CD4-positive, alpha-beta memory T cell (primary cell): ENCODE data around the gene SAP130. TPM values are rescaled to one million over a fixed set of nuclear protein-coding genes. Genes with fewer than 3 reads are reported as not detected.

Experiments used
- CTCF ChIA-PET: fragments of 350-600 bp; sonication (Branson Sonifier 250); formaldehyde crosslinking; loops from one replicate; lab custom pipeline; 2021; ENCODE audit warnings: inconsistent platforms; ENCODE audit not compliant: partially characterized antibody; lab: Charles Lee
- POLR2A ChIA-PET: fragments of 350-600 bp; sonication (Branson Sonifier 250); formaldehyde crosslinking; loops from one replicate; lab custom pipeline; 2021; ENCODE audit not compliant: partially characterized antibody; lab: Charles Lee
- DNase-seq, 5 donors: peaks; one replicate each; pipeline versions ENCODE4 v3.0.0 to v3.0.0-alpha.2; 2020 to 2022; ENCODE audit warnings: mixed read lengths in 1 of 5
- H3K27ac ChIP-seq: one replicate; pipeline ENCODE4 v1.7.0; 2013; ENCODE audit warnings: low read depth, low read length
- H3K27me3 ChIP-seq: 2 replicates; pipeline ENCODE4 v1.7.0; 2013; ENCODE audit warnings: mild to moderate bottlenecking, low read length, moderate library complexity; ENCODE audit not compliant: insufficient read depth
- H3K36me3 ChIP-seq: 2 replicates; pipeline ENCODE4 v1.7.0; 2013; ENCODE audit warnings: mild to moderate bottlenecking, low read length, moderate library complexity; ENCODE audit not compliant: insufficient read depth
- H3K4me1 ChIP-seq: 2 replicates; pipeline ENCODE4 v1.7.0; 2013; ENCODE audit warnings: mild to moderate bottlenecking, low read length, moderate library complexity; ENCODE audit not compliant: insufficient read depth
- H3K4me3 ChIP-seq, 2 donors: one replicate each; pipeline ENCODE4 v1.7.0; 2013; ENCODE audit warnings: low read length in 2 of 2, mild to moderate bottlenecking in 1 of 2
- H3K9me3 ChIP-seq, 2 donors: one replicate each; pipeline ENCODE4 v1.7.0; 2013; ENCODE audit warnings: low read length in 2 of 2, control low read depth in 1 of 2; ENCODE audit not compliant: control insufficient read depth in 1 of 2
- H3K27ac Mint-ChIP-seq, 7 donors: one replicate each; pipeline ENCODE4 v1.8.0; 2020 to 2021; ENCODE audit warnings: mixed read lengths in 7 of 7, mild to moderate bottlenecking in 6 of 7, inconsistent platforms in 3 of 7, moderate library complexity in 3 of 7
- H3K27me3 Mint-ChIP-seq, 2 donors: one replicate each; pipeline ENCODE4 v1.8.0; 2020 to 2021; ENCODE audit warnings: mixed read lengths in 2 of 2
- H3K36me3 Mint-ChIP-seq, 2 donors: one replicate each; pipeline ENCODE4 v1.8.0; 2020 to 2021; ENCODE audit warnings: mixed read lengths in 2 of 2, inconsistent platforms in 1 of 2, mild to moderate bottlenecking in 1 of 2
- H3K4me1 Mint-ChIP-seq, 4 donors: one replicate each; pipeline ENCODE4 v1.8.0; 2020 to 2021; ENCODE audit warnings: mixed read lengths in 4 of 4, mild to moderate bottlenecking in 1 of 4
- H3K4me3 Mint-ChIP-seq, 8 donors: one replicate each; pipeline ENCODE4 v1.8.0; 2020 to 2021; ENCODE audit warnings: mixed read lengths in 8 of 8, mild to moderate bottlenecking in 7 of 8, moderate library complexity in 6 of 8, inconsistent platforms in 3 of 8
- H3K9me3 Mint-ChIP-seq, 8 donors: one replicate each; pipeline ENCODE4 v1.8.0; 2020 to 2021; ENCODE audit warnings: mixed read lengths in 8 of 8, mild to moderate bottlenecking in 5 of 8, inconsistent platforms in 3 of 8, moderate library complexity in 1 of 8
- intact Hi-C: fragments of 100-400 bp; cut with micrococcal nuclease; formaldehyde crosslinking; loops from one replicate; pipeline ENCODE4 v1.15.1; 2023
- polyA plus RNA-seq, 2 donors: library from polyadenylated mRNA; unstranded; fragments of 300-500 nt; fragmentation: Illumina TruSeq; gene quantifications; one replicate each; pipeline ENCODE4 v1.2.3, GENCODE V29; 2021
- total RNA-seq, 2 experiments: library from RNA; stranded (reverse); gene quantifications; one replicate each; pipeline ENCODE4 v1.2.3, GENCODE V29; 2021

The SAP130 gene
- total and polyA plus RNA-seq, 4 experiments from 2014 or later = 3.1 to 30.2 (median 21.7) TPM

DNA sequence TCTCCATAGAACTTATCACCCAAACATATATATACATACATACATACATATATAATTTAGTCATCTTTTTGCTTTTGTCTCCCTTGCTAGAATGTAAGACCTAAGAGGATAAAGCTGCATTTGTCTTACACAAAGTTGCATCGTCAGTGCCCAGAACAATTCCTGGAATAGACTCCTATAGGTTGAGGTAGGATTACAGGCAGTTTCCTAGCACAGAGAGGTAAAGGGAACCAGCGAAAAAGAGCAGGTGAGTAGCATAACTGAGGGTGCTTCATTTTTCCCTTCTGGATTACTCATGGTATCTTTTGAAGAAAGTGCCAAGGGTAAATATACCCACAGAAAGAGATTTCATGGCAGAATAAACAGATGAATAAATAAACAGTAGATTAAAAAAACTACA lies 74.0 kb downstream of the SAP130 start:
- Mint-ChIP-seq H3K4me3 (no peak overlapping the region), H3K27me3 (no peaks in the 10 kb centered on the region), H3K9me3 (no peaks in the 10 kb centered on the region), H3K27ac (no peak overlapping the region), H3K36me3 (peaks cover 33 to 37% of the 10 kb centered on the region in 2 donors), H3K4me1 (no peaks in the 10 kb centered on the region)
- intact Hi-C loops = no loop called here
- no peak overlapping the region for H3K4me3 ChIP-seq
- H3K27ac ChIP-seq = no peak overlapping the region
- no peak for DNase-seq
- ChIA-PET CTCF (no interaction called here), POLR2A (no interaction called here)
- no peaks in the 10 kb centered on the region for H3K4me1 ChIP-seq
- no peaks in the 10 kb centered on the region for H3K9me3 ChIP-seq
- H3K27me3 ChIP-seq = no peaks in the 10 kb centered on the region
- H3K36me3 ChIP-seq = peaks cover 42% of the 10 kb centered on the region

DNA sequence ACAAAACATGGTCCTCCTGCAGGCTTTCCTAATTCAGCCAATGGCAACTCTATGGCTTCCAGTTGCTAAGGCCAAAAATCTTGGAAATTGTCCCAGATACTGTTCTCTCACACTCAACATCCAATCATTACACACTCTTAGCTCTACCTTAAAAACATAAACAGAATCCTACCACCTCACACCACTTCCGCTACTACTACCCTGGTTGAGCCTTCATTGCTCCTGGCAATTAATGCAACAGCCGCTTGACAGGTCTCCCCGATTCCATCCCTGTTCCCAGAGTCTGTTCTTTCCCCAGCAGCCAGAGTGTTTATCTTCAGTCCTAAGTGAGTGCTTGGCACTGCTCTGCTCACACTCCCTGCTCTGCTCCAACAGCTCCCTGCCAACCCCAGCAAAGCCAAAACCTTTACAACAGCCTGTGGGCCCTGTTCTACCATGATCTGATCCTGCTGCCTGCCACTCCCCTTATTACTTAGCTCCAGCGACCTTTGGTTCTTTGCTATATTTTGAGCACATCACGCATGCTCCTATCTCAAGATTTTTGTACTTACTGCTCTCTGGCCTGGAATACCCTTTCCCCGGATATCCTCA lies 74.6 kb downstream of the SAP130 start:
- POLR2A ChIA-PET = no interaction called here
- no peaks in the 10 kb centered on the region for H3K9me3 ChIP-seq
- H3K4me1 Mint-ChIP-seq = no peaks in the 10 kb centered on the region
- no peaks in the 10 kb centered on the region for H3K27me3 ChIP-seq
- intact Hi-C loops = no loop called here
- no peaks in the 10 kb centered on the region for H3K27me3 Mint-ChIP-seq
- H3K36me3 Mint-ChIP-seq = peaks cover 27 to 38% of the 10 kb centered on the region in 2 donors
- DNase-seq = no peak
- H3K36me3 ChIP-seq = peaks cover 44% of the 10 kb centered on the region
- no peak overlapping the region for H3K4me3 Mint-ChIP-seq
- no peak overlapping the region for H3K27ac Mint-ChIP-seq
- no peaks in the 10 kb centered on the region for H3K9me3 Mint-ChIP-seq
- H3K27ac ChIP-seq = no peak overlapping the region
- H3K4me1 ChIP-seq = no peaks in the 10 kb centered on the region
- CTCF ChIA-PET = no interaction called here
- no peak overlapping the region for H3K4me3 ChIP-seq

DNA sequence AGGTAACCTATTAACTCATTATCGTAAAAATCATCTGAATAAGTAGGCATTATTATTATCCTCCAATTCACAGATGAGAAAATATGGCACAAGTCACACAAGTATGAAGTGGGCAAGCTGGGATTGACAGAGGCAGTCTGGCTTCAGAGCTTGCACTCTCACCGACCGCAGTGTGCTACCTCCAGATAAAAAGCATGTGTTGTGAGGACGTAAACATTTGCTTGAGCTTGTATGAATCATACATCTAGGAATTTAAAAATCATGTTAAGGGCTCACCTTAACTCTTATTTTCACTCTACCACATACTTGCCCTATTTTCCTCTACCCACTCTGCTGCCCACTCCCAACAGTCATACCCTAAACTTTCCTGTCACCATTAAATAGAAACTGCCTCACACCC lies 76.8 kb downstream of the SAP130 start:
- intact Hi-C loops = no loop called here
- no peaks in the 10 kb centered on the region for H3K27me3 ChIP-seq
- Mint-ChIP-seq H3K36me3 (peaks cover 32 to 36% of the 10 kb centered on the region in 2 donors), H3K9me3 (no peaks in the 10 kb centered on the region), H3K27me3 (no peaks in the 10 kb centered on the region), H3K27ac (no peak overlapping the region), H3K4me1 (no peaks in the 10 kb centered on the region), H3K4me3 (no peak overlapping the region)
- H3K9me3 ChIP-seq = no peaks in the 10 kb centered on the region
- DNase-seq = no peak
- no peak overlapping the region for H3K27ac ChIP-seq
- H3K4me3 ChIP-seq = no peak overlapping the region
- H3K4me1 ChIP-seq = no peaks in the 10 kb centered on the region
- POLR2A ChIA-PET = no interaction called here
- CTCF ChIA-PET = no interaction called here
- H3K36me3 ChIP-seq = peaks cover 46% of the 10 kb centered on the region

- H3K27me3 ChIP-seq = no peaks in the 10 kb centered on the region
- peak overlapping the region in 3 of 7 donors; percentile 15 to 38 (median 33) for H3K27ac Mint-ChIP-seq
- H3K4me1 ChIP-seq = no peaks in the 10 kb centered on the region
- ChIA-PET POLR2A (no interaction called here), CTCF (no interaction called here)
- no peaks in the 10 kb centered on the region for H3K27me3 Mint-ChIP-seq
- H3K9me3 ChIP-seq = no peaks in the 10 kb centered on the region
- H3K4me1 Mint-ChIP-seq = no peaks in the 10 kb centered on the region
- H3K9me3 Mint-ChIP-seq = no peaks in the 10 kb centered on the region
- no peak overlapping the region for H3K4me3 ChIP-seq
- no peak for DNase-seq
- H3K36me3 Mint-ChIP-seq = peaks cover 37 to 41% of the 10 kb centered on the region in 2 donors
- intact Hi-C loops = no loop called here
- H3K4me3 Mint-ChIP-seq = no peak overlapping the region
- peaks cover 48% of the 10 kb centered on the region for H3K36me3 ChIP-seq
- H3K27ac ChIP-seq = no peak overlapping the region
These were observed 77.6 kb downstream of the SAP130 start for GRCh38 chr2:127950264-127950663.

DNA sequence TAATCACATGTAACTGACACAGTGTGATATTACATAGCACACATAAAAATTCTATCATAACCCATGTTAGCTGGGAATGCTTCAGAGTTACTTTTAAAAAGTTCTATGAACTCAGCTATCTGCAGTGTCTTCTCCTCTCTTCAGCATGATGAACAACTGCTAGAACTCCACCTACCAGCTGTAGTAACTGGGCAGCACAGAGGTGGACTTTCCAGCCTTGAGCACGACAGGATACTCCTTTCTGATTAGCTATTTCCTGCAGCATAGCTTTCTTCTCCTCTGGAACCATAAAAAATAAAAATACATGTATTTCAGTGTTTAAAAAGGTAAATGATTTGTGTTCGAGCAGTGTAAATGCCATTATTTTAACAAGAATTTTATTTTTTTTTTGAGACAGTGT lies 82.6 kb downstream of the SAP130 start:
- Histone ChIP-seq H3K9me3 (no peaks in the 10 kb centered on the region), H3K4me1 (no peaks in the 10 kb centered on the region), H3K4me3 (no peak overlapping the region), H3K27me3 (no peaks in the 10 kb centered on the region), H3K36me3 (peaks cover 55% of the 10 kb centered on the region), H3K27ac (no peak overlapping the region)
- Mint-ChIP-seq H3K4me3 (no peak overlapping the region), H3K27ac (no peak overlapping the region), H3K36me3 (peaks cover 60 to 70% of the 10 kb centered on the region in 2 donors), H3K27me3 (no peaks in the 10 kb centered on the region), H3K4me1 (no peaks in the 10 kb centered on the region), H3K9me3 (no peaks in the 10 kb centered on the region)
- DNase-seq = no peak
- ChIA-PET POLR2A (no interaction called here), CTCF (no interaction called here)
- intact Hi-C loops = no loop called here

DNA sequence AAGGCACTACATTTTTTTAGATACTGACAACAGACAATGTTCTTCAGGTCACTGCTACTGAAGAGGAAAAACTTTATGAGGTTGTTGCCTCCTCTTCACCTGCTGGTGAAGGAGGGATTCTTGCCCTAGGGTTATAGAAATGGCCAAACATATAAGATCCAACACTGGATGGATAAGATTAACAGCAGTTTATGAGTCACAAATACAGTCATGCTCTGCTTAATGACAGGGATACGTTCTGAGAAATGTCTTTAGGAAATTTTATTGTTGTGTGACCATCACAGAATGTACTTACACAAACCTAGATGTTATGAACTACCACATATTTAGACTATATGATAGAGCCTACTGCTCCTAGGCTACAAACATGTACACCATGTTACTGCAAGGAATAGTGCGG lies 84.7 kb downstream of the SAP130 start:
- Mint-ChIP-seq H3K4me3 (no peak overlapping the region), H3K9me3 (no peaks in the 10 kb centered on the region), H3K27me3 (no peaks in the 10 kb centered on the region), H3K4me1 (no peaks in the 10 kb centered on the region), H3K36me3 (peaks cover 46 to 69% of the 10 kb centered on the region in 2 donors), H3K27ac (peak overlapping the region in 1 of 7 donors; percentile 64)
- DNase-seq = no peak
- ChIA-PET POLR2A (no interaction called here), CTCF (no interaction called here)
- Histone ChIP-seq H3K9me3 (no peaks in the 10 kb centered on the region), H3K4me3 (no peak overlapping the region), H3K36me3 (peaks cover 38% of the 10 kb centered on the region), H3K27ac (no peak overlapping the region), H3K4me1 (no peaks in the 10 kb centered on the region), H3K27me3 (no peaks in the 10 kb centered on the region)
- intact Hi-C loops = no loop called here

DNA sequence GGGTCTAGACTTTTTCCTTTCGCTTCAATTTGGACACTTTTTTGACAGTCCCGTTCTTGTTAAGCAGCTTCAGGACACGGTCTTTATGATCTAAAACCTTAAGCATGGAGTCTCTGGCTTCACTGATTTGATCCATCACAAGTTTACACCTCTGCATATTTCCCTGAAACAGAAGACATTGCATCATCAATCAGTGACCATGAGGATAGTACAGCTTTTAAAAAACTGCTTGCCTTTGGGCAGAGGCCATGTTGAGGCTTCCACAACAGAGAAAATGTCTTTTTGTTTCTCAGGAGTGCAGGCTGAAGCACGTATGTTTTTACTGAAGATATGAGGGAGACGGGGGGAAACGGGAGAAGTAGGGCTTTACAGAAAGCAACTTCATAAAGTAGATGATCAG lies 85.9 kb downstream of the SAP130 start:
- H3K36me3 Mint-ChIP-seq = peaks cover 45 to 59% of the 10 kb centered on the region in 2 donors

More for the DNA sequence above, 85.9 kb downstream of the SAP130 start:
- Histone ChIP-seq H3K4me1 (no peaks in the 10 kb centered on the region), H3K4me3 (no peak overlapping the region), H3K36me3 (peaks cover 31% of the 10 kb centered on the region), H3K9me3 (no peaks in the 10 kb centered on the region), H3K27me3 (no peaks in the 10 kb centered on the region), H3K27ac (no peak overlapping the region)
- Mint-ChIP-seq H3K4me3 (no peak overlapping the region), H3K27ac (peak overlapping the region in 1 of 7 donors; percentile 72), H3K9me3 (no peaks in the 10 kb centered on the region), H3K27me3 (no peaks in the 10 kb centered on the region), H3K4me1 (no peaks in the 10 kb centered on the region)
- ChIA-PET CTCF (no interaction called here), POLR2A (no interaction called here)
- intact Hi-C loops = no loop called here
- no peak for DNase-seq
